A549 (cell line): ENCODE measurements around the gene MCTP2. TPM values are rescaled to one million over a fixed set of nuclear protein-coding genes. Genes with fewer than 3 reads are reported as not detected.

ENCODE experiments used
- ATAC-seq, 2 experiments: fragments of 200-7000 bp in 1 of 2; fragments of >200 bp in 1 of 2; cut with Nextera tagmentation in 1 of 2; cut with Tn5 transposase in 1 of 2; 3 replicates each; pipeline versions ENCODE4 v1.8.0 to v1.9.1; 2018 to 2020; ENCODE audit warnings: mild to moderate bottlenecking in 1 of 2, moderate library complexity in 1 of 2
- CTCF ChIA-PET: fragments of 300-600 bp; sonication (Branson Sonifier 250); formaldehyde crosslinking; extraction: SDS; loops from one replicate; lab custom pipeline; 2021; ENCODE audit warnings: antibody characterized with exemption, inconsistent platforms; lab: Yijun Ruan, JAX
- POLR2A ChIA-PET: fragments of 350-600 bp; formaldehyde crosslinking; extraction: SDS; loops from one replicate; lab custom pipeline; 2021; ENCODE audit warnings: antibody characterized with exemption, inconsistent platforms; lab: Yijun Ruan, JAX
- DNase-seq, 2 experiments: peaks; one replicate each; pipeline versions ENCODE4 v3.0.0 to v3.0.0-alpha.2; 2011 to 2016; ENCODE audit warnings: low read depth in 1 of 2, low spot score in 1 of 2
- FAIRE-seq: peaks from 2 replicates; lab custom pipeline; 2011; peaks lifted over from hg19 to GRCh38; lab: Jason Lieb, UNC
- H3K27ac ChIP-seq, 2 experiments: fragments of >200 bp; sonication (Bioruptor Twin); formaldehyde crosslinking; 3 replicates each; pipeline ENCODE4 v1.5.1; 2016 to 2017
- H3K4me1 ChIP-seq: fragments of >200 bp; sonication (Bioruptor Twin); formaldehyde crosslinking; 3 replicates; pipeline ENCODE4 v1.6.1; 2016
- H3K4me2 ChIP-seq: fragments of >200 bp; sonication (Bioruptor Twin); formaldehyde crosslinking; 3 replicates; pipeline ENCODE4 v1.6.1; 2016
- H3K4me3 ChIP-seq: fragments of >200 bp; sonication (Bioruptor Twin); formaldehyde crosslinking; 3 replicates; pipeline ENCODE4 v1.5.1; 2016
- H3K9me3 ChIP-seq: fragments of >200 bp; sonication (Bioruptor Twin); formaldehyde crosslinking; 3 replicates; pipeline ENCODE4 v1.6.1; 2016
- CHD2 ChIP-seq: fragments of 150-350 bp; IDR thresholded peaks from 2 replicates; pipeline ENCODE4 v1.6.1; 2014; ENCODE audit warnings: low read length; ENCODE audit not compliant: partially characterized antibody
- E2F6 ChIP-seq: IDR thresholded peaks from 2 replicates; pipeline ENCODE4 v1.6.1; 2012; ENCODE audit warnings: low read depth, borderline replicate concordance
- EHF ChIP-seq: fragments of 250-450 bp; sonication (Bioruptor Pico); IDR thresholded peaks from 2 replicates; pipeline ENCODE4 v1.5.0; 2020; ENCODE audit warnings: mild to moderate bottlenecking
- ESRRA ChIP-seq: fragments of 150-350 bp; IDR thresholded peaks from 2 replicates; pipeline ENCODE4 v1.6.1; 2014; ENCODE audit warnings: mild to moderate bottlenecking, low read length, borderline replicate concordance
- FOSB ChIP-seq: fragments of 250-450 bp; sonication (Bioruptor Pico); IDR thresholded peaks from 2 replicates; pipeline ENCODE4 v1.5.0; 2020; ENCODE audit warnings: mild to moderate bottlenecking, moderate library complexity
- FOXS1 ChIP-seq: fragments of 250-450 bp; sonication (Bioruptor Pico); IDR thresholded peaks from 2 replicates; pipeline ENCODE4 v1.5.0; 2020; ENCODE audit warnings: mild to moderate bottlenecking, moderate library complexity
- HEYL ChIP-seq: fragments of 250-450 bp; sonication (Bioruptor Pico); IDR thresholded peaks from 2 replicates; pipeline ENCODE4 v1.8.0; 2021; ENCODE audit warnings: mild to moderate bottlenecking, moderate library complexity
- HOXA7 ChIP-seq: fragments of 250-450 bp; sonication (Bioruptor Pico); IDR thresholded peaks from 2 replicates; pipeline ENCODE4 v1.5.0; 2020; ENCODE audit warnings: mild to moderate bottlenecking, moderate library complexity
- HOXB13 ChIP-seq: fragments of 250-450 bp; sonication (Bioruptor Pico); IDR thresholded peaks from 2 replicates; pipeline ENCODE4 v1.5.0; 2020; ENCODE audit warnings: low read depth, mild to moderate bottlenecking, moderate library complexity
- HOXB5 ChIP-seq: fragments of 250-450 bp; sonication (Bioruptor Pico); IDR thresholded peaks from 2 replicates; pipeline ENCODE4 v1.5.0; 2020; ENCODE audit warnings: mild to moderate bottlenecking, moderate library complexity
- JUN ChIP-seq, 2 experiments: fragments of >200 bp; sonication (Bioruptor Twin); formaldehyde crosslinking; IDR thresholded peaks; 2 replicates in 1 of 2; 3 replicates in 1 of 2; pipeline ENCODE4 v1.6.1; 2016 to 2017
- MAFK ChIP-seq: fragments of 450-650 bp; IDR thresholded peaks from 2 replicates; pipeline ENCODE4 v1.6.1; 2014; ENCODE audit not compliant: partially characterized antibody
- MAX ChIP-seq: IDR thresholded peaks from 2 replicates; pipeline ENCODE4 v1.6.1; 2012
- NR3C1 ChIP-seq: fragments of >200 bp; sonication (Bioruptor Twin); formaldehyde crosslinking; IDR thresholded peaks from 3 replicates; pipeline ENCODE4 v1.6.1; 2017
- RAD21 ChIP-seq, 2 experiments: fragments of >200 bp in 1 of 2; sonication (Bioruptor Twin) in 1 of 2; formaldehyde crosslinking in 1 of 2; IDR thresholded peaks in 1 of 2; conservative IDR thresholded peaks in 1 of 2; 2 replicates in 1 of 2; 3 replicates in 1 of 2; pipeline ENCODE4 v1.6.1; 2012 to 2018; ENCODE audit warnings: inconsistent platforms in 1 of 2
- RARB ChIP-seq: fragments of 250-450 bp; sonication (Bioruptor Pico); IDR thresholded peaks from 2 replicates; pipeline ENCODE4 v1.8.0; 2021; ENCODE audit warnings: mild to moderate bottlenecking, moderate library complexity
- RCOR1 ChIP-seq: fragments of 150-350 bp; IDR thresholded peaks from 2 replicates; pipeline ENCODE4 v1.6.1; 2014; ENCODE audit warnings: antibody characterized with exemption, low read length, low read depth
- RFX5 ChIP-seq: fragments of 450-650 bp; IDR thresholded peaks from 2 replicates; pipeline ENCODE4 v1.7.1; 2014; ENCODE audit warnings: antibody characterized with exemption, mild to moderate bottlenecking, moderate library complexity
- RNF2 ChIP-seq: fragments of 200-600 bp; sonication (generic); IDR thresholded peaks from 2 replicates; pipeline ENCODE4 v1.6.1; 2016; ENCODE audit warnings: low read depth, mild to moderate bottlenecking, antibody characterized with exemption, moderate library complexity, borderline replicate concordance
- SREBF2 ChIP-seq: fragments of 450-650 bp; IDR thresholded peaks from 2 replicates; pipeline ENCODE4 v1.6.1; 2014; ENCODE audit warnings: mild to moderate bottlenecking, moderate library complexity
- TP53 ChIP-seq: fragments of 250-450 bp; sonication (Bioruptor Pico); IDR thresholded peaks from 2 replicates; pipeline ENCODE4 v1.5.0; 2021; ENCODE audit warnings: mild to moderate bottlenecking, moderate library complexity
- USF2 ChIP-seq: fragments of 450-650 bp; IDR thresholded peaks from 2 replicates; pipeline ENCODE4 v1.6.1; 2014; ENCODE audit warnings: antibody characterized with exemption
- ZSCAN20 ChIP-seq: fragments of 250-450 bp; sonication (Bioruptor Pico); IDR thresholded peaks from 2 replicates; pipeline ENCODE4 v1.8.0; 2022; ENCODE audit warnings: mild to moderate bottlenecking, moderate library complexity
- WGBS: methylation state at CpG from one replicate; pipeline ENCODE4 v1.1.6; 2017; ENCODE audit errors: missing lambda C conversion rate; 5-methylcytosine and 5-hydroxymethylcytosine counted together
- polyA plus RNA-seq, 4 experiments: library from polyadenylated mRNA; depleted of rRNA in 3 of 4; stranded (reverse); fragments of >200 nt; fragmentation: RNase III in 1 of 4; extraction: RNeasy Plus Mini Kit Qiagen cat#74134 plus additional on column Dnase treatment in 1 of 4; gene quantifications; 2 replicates in 3 of 4; 3 replicates in 1 of 4; pipeline ENCODE4 v1.2.3, GENCODE V29; 2011 to 2017
- TF ChIP-seq, protein P1 (sequence below): fragments of >200 bp; sonication (Bioruptor Twin); formaldehyde crosslinking; IDR thresholded peaks from 2 replicates; pipeline ENCODE4 v1.6.1; 2016

Gene MCTP2
- polyA plus RNA-seq, 2 of the 4 experiments (the other 2 are of a cell fraction), result not detected

GRCh38 chr15:94182883-94183282 is 48.5 kb upstream of the MCTP2 start (continued):
- no peak for TF ChIP-seq HOXB5 (CRISPR knock-in tag)
- TF ChIP-seq JUN (IDR thresholded peaks at IDR 0.05), result no peak
- no peak for TF ChIP-seq TP53 (CRISPR knock-in tag)
- TF ChIP-seq HOXA7 (CRISPR knock-in tag), result no peak
- no peak for TF ChIP-seq MAFK

- no peaks in the 10 kb centered on the region for H3K4me1 ChIP-seq
- ATAC-seq, result no peak
- TF ChIP-seq, protein P1, sequence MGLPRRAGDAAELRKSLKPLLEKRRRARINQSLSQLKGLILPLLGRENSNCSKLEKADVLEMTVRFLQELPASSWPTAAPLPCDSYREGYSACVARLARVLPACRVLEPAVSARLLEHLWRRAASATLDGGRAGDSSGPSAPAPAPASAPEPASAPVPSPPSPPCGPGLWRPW, result no peak
- TF ChIP-seq ESRRA (no peak), HOXB13 (CRISPR knock-in tag) (no peak), ZSCAN20 (CRISPR knock-in tag) (no peak), HEYL (CRISPR knock-in tag) (no peak)
- TF ChIP-seq, all 56 proteins: peak for 0
- no peak for FAIRE-seq
- POLR2A ChIA-PET, result no interaction called here
- no peak for DNase-seq
- no peak overlapping the region for H3K4me2 ChIP-seq
- H3K4me3 ChIP-seq, result no peak overlapping the region
- 14% methylated on average over 9 of the region's 9 CpGs for WGBS
- H3K9me3 ChIP-seq, result no peaks in the 10 kb centered on the region
- no peak overlapping the region for H3K27ac ChIP-seq
- CTCF ChIA-PET, result interaction anchor here (1.2 kb wide), 1 partner anchor 66 kb away, joined by 3 read pairs; no protein-coding TSS in a partner anchor
Measured at GRCh38 chr15:94185547-94186236, 45.7 kb upstream of the MCTP2 start.

DNA sequence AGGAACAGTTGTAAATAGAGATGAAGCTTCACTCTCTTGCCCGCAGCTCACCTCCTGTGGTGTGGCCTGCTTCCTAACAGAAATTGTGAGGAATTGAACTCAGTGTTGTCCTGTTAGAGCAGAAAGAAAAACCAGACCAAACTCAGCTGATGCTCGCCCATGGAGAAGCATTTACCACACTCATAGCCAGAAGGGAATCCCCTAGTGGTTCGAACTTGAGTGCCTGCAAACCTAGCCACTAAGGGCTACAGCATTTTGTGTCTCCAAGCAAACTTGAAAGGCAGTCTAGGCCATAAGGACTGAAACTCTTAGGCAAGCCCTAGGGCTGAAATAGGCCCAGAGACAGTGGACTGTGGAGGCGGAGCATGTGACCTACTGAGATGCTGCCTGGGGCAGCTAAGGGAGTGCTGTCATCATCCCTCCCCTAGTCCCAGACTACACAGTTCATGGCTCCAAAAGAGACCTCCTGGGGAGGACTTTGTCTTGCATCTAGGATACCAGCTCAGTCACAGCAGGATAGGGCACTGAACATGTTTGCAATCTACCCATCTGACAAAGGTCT is 44.5 kb upstream of the MCTP2 start:
- 16% methylated on average over 4 of the region's 4 CpGs for WGBS

More for the DNA sequence above, 44.5 kb upstream of the MCTP2 start:
- Histone ChIP-seq H3K9me3 (no peaks in the 10 kb centered on the region), H3K27ac (no peak overlapping the region), H3K4me2 (no peak overlapping the region), H3K4me1 (no peaks in the 10 kb centered on the region), H3K4me3 (no peak overlapping the region)
- CTCF ChIA-PET, result interaction anchor here (1.2 kb wide), 1 partner anchor 67 kb away, joined by 3 read pairs; no protein-coding TSS in a partner anchor
- no peak for ATAC-seq
- POLR2A ChIA-PET, result no interaction called here
- no peak for DNase-seq
- no peak for FAIRE-seq
- TF ChIP-seq FOSB (CRISPR knock-in tag), result no peak
- TF ChIP-seq HEYL (CRISPR knock-in tag), result no peak
- no peak for TF ChIP-seq RCOR1
- no peak for TF ChIP-seq USF2
- TF ChIP-seq RFX5, result no peak
- TF ChIP-seq ESRRA, result no peak
- TF ChIP-seq EHF, result no peak
- no peak for TF ChIP-seq HOXA7 (CRISPR knock-in tag)
- no peak for TF ChIP-seq SREBF2
- TF ChIP-seq RAD21 (conservative IDR thresholded peaks at IDR 0.05 in 1 of 2, IDR thresholded peaks at IDR 0.05 in 1 of 2), result no peak
- TF ChIP-seq RNF2, result no peak
- TF ChIP-seq MAX, result no peak
- TF ChIP-seq RARB (CRISPR knock-in tag), result no peak
- no peak for TF ChIP-seq HOXB13 (CRISPR knock-in tag)
- TF ChIP-seq MAFK, result no peak
- no peak for TF ChIP-seq JUN (IDR thresholded peaks at IDR 0.05)
- TF ChIP-seq CHD2, result no peak
- TF ChIP-seq FOXS1 (CRISPR knock-in tag), result no peak
- TF ChIP-seq E2F6, result no peak
- no peak for TF ChIP-seq NR3C1
